Limb (tissue), 2 donors: Measurements from ENCODE around the gene XRCC1.
A peak's percentile ranks its signal among the peaks of the same experiment; 100 is the strongest.
"Not testable (repeated sequence)": the region's sequence is repeated elsewhere in the genome, so short reads cannot be mapped to it uniquely, and the experiment has no call there.

Source experiments
- DNase-seq, 2 donors: peaks; one replicate each; pipeline ENCODE4 v3.0.0-alpha.2; 2016; ENCODE audit errors: extremely low spot score in 2 of 2

XRCC1 gene

GRCh38 chr19:43522929-43523328 is 52.4 kb downstream of the XRCC1 start:
- no peak for DNase-seq

GRCh38 chr19:43519436-43520088 is 55.8 kb downstream of the XRCC1 start:
- DNase-seq: peak; percentile 87 to 89

GRCh38 chr19:43518051-43518450 is 57.3 kb downstream of the XRCC1 start:
- no peak for DNase-seq

- DNase-seq: not testable (repeated sequence)
Measured at GRCh38 chr19:43512399-43512798, 62.9 kb downstream of the XRCC1 start.

GRCh38 chr19:43511324-43511723 is 64.0 kb downstream of the XRCC1 start:
- DNase-seq: no peak

- no peak for DNase-seq
Measured at GRCh38 chr19:43510713-43511112, 64.6 kb downstream of the XRCC1 start.

- no peak for DNase-seq
Measured at GRCh38 chr19:43507880-43508279, 67.4 kb downstream of the XRCC1 start.

- DNase-seq: no peak
Measured at GRCh38 chr19:43506629-43507028, 68.7 kb downstream of the XRCC1 start.

GRCh38 chr19:43505941-43506340 is 69.4 kb downstream of the XRCC1 start:
- DNase-seq: no peak

GRCh38 chr19:43505186-43505456 is 70.2 kb downstream of the XRCC1 start:
- no peak for DNase-seq

- DNase-seq: no peak
Measured at GRCh38 chr19:43504426-43505185, 70.7 kb downstream of the XRCC1 start, which contains the start of gene PHLDB3. PHLDB3 (minus strand) TSS chr19:43504746; CDS start chr19:43504118, 628 bp downstream.

GRCh38 chr19:43503501-43504425 is 71.6 kb downstream of the XRCC1 start:
- peak; percentile 91 to 94 for DNase-seq

- DNase-seq: no peak
Measured at GRCh38 chr19:43502419-43502976, 72.8 kb downstream of the XRCC1 start.

- DNase-seq: peak in 1 of 2 donors; percentile 51
Measured at GRCh38 chr19:43501661-43502418, 73.5 kb downstream of the XRCC1 start.

- DNase-seq: no peak
Measured at GRCh38 chr19:43499042-43499441, 76.3 kb downstream of the XRCC1 start.

- peak in 1 of 2 donors; percentile 14 for DNase-seq
Measured at GRCh38 chr19:43498233-43498842, 77.0 kb downstream of the XRCC1 start.

- DNase-seq: no peak
Measured at GRCh38 chr19:43496960-43497359, 78.4 kb downstream of the XRCC1 start.

GRCh38 chr19:43495082-43495481 is 80.2 kb downstream of the XRCC1 start:
- no peak for DNase-seq
